PC-3 (cell line): ENCODE results near the gene SLC35A2.

Experiments
- EZH2 ChIP-seq: fragments of 300-600 bp; sonication (generic); IDR thresholded peaks from one replicate; pipeline ENCODE4 v1.6.1; 2017; ENCODE audit warnings: antibody characterized with exemption, mild to moderate bottlenecking, low read length; ENCODE audit not compliant: unreplicated experiment
- TF ChIP-seq, protein P1 (sequence below): fragments of 300-600 bp; sonication (generic); conservative IDR thresholded peaks from 2 replicates; pipeline ENCODE4 v1.5.1; 2017; ENCODE audit warnings: antibody characterized with exemption, low read depth, mild to moderate bottlenecking, low read length

DNA sequence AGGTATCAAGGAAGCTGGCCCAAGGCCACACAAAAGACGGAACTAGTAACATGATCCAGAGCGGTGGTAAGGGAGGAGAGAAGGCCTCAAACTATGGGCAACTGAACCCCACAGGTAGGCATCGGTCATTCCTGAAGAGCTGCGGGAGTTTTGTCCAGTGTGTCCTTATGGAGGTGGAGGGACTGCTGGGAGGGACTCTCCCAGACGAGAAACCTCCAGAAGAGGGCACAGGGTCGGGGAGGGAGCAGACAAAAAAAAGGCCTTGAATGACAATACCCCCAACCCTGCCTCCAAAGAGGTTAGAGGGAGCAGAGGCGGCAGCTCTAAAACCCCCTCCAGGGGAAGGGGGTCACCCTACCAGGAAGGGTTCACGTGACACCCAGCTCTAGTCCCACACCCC lies 7.3 kb downstream of the SLC35A2 start:
- TF ChIP-seq, protein P1, sequence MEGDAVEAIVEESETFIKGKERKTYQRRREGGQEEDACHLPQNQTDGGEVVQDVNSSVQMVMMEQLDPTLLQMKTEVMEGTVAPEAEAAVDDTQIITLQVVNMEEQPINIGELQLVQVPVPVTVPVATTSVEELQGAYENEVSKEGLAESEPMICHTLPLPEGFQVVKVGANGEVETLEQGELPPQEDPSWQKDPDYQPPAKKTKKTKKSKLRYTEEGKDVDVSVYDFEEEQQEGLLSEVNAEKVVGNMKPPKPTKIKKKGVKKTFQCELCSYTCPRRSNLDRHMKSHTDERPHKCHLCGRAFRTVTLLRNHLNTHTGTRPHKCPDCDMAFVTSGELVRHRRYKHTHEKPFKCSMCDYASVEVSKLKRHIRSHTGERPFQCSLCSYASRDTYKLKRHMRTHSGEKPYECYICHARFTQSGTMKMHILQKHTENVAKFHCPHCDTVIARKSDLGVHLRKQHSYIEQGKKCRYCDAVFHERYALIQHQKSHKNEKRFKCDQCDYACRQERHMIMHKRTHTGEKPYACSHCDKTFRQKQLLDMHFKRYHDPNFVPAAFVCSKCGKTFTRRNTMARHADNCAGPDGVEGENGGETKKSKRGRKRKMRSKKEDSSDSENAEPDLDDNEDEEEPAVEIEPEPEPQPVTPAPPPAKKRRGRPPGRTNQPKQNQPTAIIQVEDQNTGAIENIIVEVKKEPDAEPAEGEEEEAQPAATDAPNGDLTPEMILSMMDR = no peak
- TF ChIP-seq EZH2 = no peak
